GM10248 (cell line): ENCODE results near the gene MAST3.

Experiments used
- CTCF ChIA-PET: fragments of 300-600 bp; sonication (Branson Sonifier 250); formaldehyde crosslinking; extraction: SDS; loops from one replicate; lab custom pipeline; 2021; ENCODE audit warnings: antibody characterized with exemption; lab: Yijun Ruan, JAX
- POLR2A ChIA-PET: fragments of 350-650 bp; sonication (Branson Sonifier 250); formaldehyde crosslinking; extraction: SDS; loops from one replicate; lab custom pipeline; 2020; ENCODE audit warnings: antibody characterized with exemption; lab: Yijun Ruan, JAX
- DNase-seq: peaks from one replicate; pipeline ENCODE4 v3.0.0; 2012; ENCODE audit errors: extremely low spot score
- CTCF ChIP-seq: IDR thresholded peaks from 2 replicates; pipeline ENCODE4 v1.5.1; 2012; ENCODE audit warnings: mild to moderate bottlenecking, low read depth; ENCODE audit errors: extremely low read depth, missing control alignments, control extremely low read depth

The MAST3 gene

GRCh38 chr19:18097217-18097992, at the start of gene MAST3:
MAST3 (plus strand) TSS chr19:18097778; CDS start chr19:18097793, 15 bp downstream.
- POLR2A ChIA-PET, result no interaction called here
- CTCF ChIA-PET, result interaction anchor here (1.1 to 3.4 kb wide), 5 partner anchors 10 to 90 kb away, joined by 3 to 28 read pairs (median 6); partner anchors contain the start of genes ARRDC2 and IL12RB1
- TF ChIP-seq CTCF, result no peak
- peak; percentile 98 for DNase-seq

- no peak for TF ChIP-seq CTCF
- CTCF ChIA-PET, result interaction anchor here (1.2 kb wide), 1 partner anchor 9 kb away, joined by 3 read pairs; no protein-coding TSS in a partner anchor
- DNase-seq, result no peak
- POLR2A ChIA-PET, result no interaction called here
Observed at GRCh38 chr19:18049385-18049784, 48.2 kb upstream of the MAST3 start.

- CTCF ChIA-PET, result interaction anchor here (1.0 to 1.2 kb wide), 3 partner anchors 8 to 44 kb away, joined by 3 read pairs; partner anchors contain the start of gene ARRDC2
- no peak for DNase-seq
- POLR2A ChIA-PET, result interaction anchor here (0.7 kb wide), 1 partner anchor 10 kb away, joined by 4 read pairs; no protein-coding TSS in a partner anchor
- TF ChIP-seq CTCF, result no peak
Observed at GRCh38 chr19:18051887-18052286, 45.7 kb upstream of the MAST3 start.

- CTCF ChIA-PET, result interaction anchor here (0.9 to 1.0 kb wide), 2 partner anchors 29 to 52 kb away, joined by 3 read pairs; no protein-coding TSS in a partner anchor
- POLR2A ChIA-PET, result no interaction called here
- TF ChIP-seq CTCF, result no peak
- DNase-seq, result no peak
Observed at GRCh38 chr19:18053576-18054219, 43.9 kb upstream of the MAST3 start.

GRCh38 chr19:18055967-18056366, 41.6 kb upstream of the MAST3 start:
- CTCF ChIA-PET, result interaction anchor here (1.1 to 7.7 kb wide), 5 partner anchors 15 to 197 kb away, joined by 3 to 135 read pairs (median 4); partner anchors contain the start of genes ARRDC2 and RPL18A

More at GRCh38 chr19:18055967-18056366, 41.6 kb upstream of the MAST3 start:
- no peak for TF ChIP-seq CTCF
- no peak for DNase-seq
- POLR2A ChIA-PET, result interaction anchor here (0.7 kb wide), 1 partner anchor 132 kb away, joined by 4 read pairs; no protein-coding TSS in a partner anchor
